HG03460 (cell line): ENCODE data around the gene CLDN7.

ENCODE experiments used
- ATAC-seq: cut with Tn5 transposase; IDR thresholded peaks from one replicate; pipeline ENCODE4 v1.9.1; 2021; ENCODE audit not compliant: unreplicated experiment

Gene CLDN7

GRCh38 chr17:7221278-7222092 is 40.8 kb downstream of the CLDN7 start:
- ATAC-seq, result no peak

DNA sequence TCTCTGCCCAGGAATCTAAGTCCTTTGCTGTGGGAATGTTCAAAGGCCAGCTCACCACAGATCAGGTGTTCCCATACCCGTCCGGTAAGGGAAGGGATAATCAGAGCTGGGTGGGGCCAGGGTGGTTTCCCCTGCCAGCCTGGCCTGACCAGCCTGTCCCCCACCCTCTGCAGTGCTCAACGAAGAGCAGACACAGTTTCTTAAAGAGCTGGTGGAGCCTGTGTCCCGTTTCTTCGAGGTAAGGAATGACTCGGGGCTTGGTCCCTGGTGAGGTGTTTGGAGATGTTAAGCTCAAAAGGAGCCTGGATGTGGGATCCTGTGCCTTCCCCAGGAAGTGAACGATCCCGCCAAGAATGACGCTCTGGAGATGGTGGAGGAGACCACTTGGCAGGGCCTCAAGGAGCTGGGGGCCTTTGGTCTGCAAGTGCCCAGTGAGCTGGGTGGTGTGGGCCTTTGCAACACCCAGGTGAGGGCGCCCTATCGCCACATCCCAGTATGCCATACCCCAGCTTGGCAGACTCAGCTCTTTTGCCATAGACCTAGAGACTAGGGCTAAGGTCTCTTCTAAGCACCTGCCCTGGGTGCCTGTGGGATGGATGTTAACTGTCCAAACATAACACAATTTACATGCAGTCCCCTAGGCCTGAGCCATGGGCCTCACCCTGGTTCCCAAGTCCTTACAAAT is 41.5 kb downstream of the CLDN7 start:
- no peak for ATAC-seq

DNA sequence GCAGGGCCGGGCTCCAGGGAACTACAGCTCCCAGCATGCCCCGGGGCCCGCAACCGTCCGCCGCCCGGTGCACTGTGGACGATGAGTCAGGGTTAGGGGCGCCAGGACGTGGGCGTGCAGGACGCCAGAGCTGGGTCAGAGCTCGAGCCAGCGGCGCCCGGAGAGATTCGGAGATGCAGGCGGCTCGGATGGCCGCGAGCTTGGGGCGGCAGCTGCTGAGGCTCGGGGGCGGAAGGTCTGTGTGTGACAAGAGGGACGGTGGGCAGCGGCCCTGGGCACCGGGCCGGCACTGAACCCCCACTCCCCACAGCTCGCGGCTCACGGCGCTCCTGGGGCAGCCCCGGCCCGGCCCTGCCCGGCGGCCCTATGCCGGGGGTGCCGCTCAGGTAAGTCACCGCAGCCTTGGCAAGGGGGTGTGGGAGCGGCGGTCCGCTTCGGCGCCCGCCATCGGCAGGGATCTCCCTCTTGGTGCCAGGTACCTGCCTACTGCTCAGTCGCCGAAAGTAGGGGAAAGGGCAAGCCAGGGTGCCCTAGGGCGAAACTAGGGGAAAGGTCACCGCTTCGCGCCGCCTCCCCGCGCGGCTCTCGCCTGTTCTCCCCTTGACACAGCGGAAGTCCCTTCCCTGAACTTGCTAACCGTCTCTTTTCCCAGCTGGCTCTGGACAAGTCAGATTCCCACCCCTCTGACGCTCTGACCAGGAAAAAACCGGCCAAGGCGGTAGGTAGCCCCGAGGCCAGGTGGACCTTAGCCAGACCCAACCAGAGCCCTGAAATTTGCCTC is 42.3 kb downstream of the CLDN7 start, which contains the start of the genes ACADVL and DLG4:
Gene ACADVL, plus strand, starts transcription at position 127 of the 781 bp plus-strand sequence. Its CDS starts 47 bp downstream, at position 174.
Gene DLG4, minus strand, starts transcription at position 25 of the 781 bp plus-strand sequence.
- peak; percentile 58 for ATAC-seq

GRCh38 chr17:7219229-7219811 is 43.0 kb downstream of the CLDN7 start:
- ATAC-seq, result no peak

DNA sequence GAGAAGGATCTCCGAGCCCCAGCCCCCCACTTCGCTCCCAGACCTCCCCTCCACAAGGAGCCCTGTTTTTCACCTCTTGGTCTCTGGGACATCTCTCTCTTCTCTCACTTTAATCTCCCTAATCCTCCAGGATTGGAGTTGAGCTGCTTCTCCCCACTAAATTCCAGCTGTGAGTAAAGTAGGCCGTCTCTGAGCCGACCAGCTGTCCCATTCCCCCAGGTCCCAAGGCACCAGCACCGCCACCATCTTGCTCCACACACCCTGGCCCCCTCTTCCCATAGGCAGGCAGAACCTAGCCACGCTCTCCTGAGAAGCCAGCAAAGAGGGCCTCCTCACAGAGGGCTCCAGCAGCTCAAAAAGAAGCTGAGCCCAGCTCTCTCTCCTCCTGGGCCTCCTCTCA is 43.5 kb downstream of the CLDN7 start:
- ATAC-seq, result no peak

- ATAC-seq, result no peak
Measured at GRCh38 chr17:7218166-7218565, 44.1 kb downstream of the CLDN7 start.

- no peak for ATAC-seq
Measured at GRCh38 chr17:7217113-7217987, 44.9 kb downstream of the CLDN7 start.

DNA sequence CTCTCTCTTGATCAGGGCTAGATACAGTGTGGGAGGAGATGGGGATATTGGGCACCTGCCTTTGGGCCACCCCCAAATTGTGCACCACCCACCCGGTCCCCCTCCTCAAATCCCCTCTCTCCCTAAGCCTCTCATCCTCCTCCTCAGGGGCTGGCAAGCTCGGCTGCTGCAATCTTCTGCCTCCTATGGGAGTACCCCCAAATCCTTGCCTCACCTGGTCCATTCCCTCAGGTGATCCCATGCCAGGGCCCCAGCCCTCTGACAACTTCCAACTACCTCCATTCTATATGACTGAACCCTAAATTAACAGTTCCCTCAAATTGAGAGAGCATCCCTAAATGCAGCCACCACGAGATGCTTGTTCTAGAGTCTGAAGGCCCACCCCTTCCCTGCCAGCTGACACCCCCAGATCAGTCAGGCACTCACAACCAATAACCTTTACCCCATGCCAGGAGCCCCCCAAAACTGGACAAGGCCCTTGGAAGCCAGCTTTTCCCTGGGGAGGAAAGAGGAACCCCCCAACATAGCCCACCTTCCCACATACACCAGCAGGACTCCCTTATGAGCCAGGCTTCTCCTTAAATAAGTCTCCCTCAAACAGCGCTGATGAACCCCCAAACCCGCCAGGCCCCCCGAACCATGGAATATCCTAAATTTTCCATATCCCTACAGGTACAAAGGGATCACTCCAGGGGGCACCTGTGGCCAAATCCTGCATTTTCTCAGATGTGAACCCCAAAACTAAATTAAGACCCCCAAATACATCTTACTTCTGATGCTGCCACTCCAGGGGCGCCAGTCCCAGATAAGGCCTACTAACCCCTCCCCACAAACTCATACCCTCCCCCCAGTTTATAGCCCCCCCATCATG is 45.8 kb downstream of the CLDN7 start:
- ATAC-seq, result no peak

GRCh38 chr17:7215652-7216180 is 46.6 kb downstream of the CLDN7 start:
- no peak for ATAC-seq

DNA sequence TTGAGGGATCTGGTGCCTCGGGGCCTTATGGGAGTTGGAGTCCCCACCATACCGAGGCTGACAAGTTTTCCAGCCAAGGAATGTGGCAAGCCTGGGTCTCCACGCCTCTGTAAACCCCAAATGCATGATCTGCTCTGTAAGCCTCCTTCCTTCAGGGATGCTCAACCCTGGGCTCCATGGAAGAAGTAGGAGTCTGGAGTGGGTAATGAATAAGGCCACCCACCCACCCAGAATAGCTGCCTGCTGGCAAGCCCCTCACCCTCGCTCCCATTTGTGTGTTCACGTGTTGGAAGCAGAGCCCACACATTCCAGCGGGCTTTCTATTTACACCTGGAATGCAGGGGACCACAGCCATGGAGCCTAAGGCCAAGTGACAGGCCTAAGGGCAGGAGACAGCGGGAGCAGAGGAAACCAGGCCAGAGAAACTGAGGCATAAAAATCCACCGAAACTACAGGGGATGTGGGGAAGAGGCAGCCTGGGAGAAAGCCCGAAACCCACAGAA is 47.1 kb downstream of the CLDN7 start:
- ATAC-seq, result no peak

GRCh38 chr17:7214300-7215135 is 47.8 kb downstream of the CLDN7 start:
- ATAC-seq, result peak; percentile 70

GRCh38 chr17:7213895-7214299 is 48.4 kb downstream of the CLDN7 start:
- no peak for ATAC-seq

DNA sequence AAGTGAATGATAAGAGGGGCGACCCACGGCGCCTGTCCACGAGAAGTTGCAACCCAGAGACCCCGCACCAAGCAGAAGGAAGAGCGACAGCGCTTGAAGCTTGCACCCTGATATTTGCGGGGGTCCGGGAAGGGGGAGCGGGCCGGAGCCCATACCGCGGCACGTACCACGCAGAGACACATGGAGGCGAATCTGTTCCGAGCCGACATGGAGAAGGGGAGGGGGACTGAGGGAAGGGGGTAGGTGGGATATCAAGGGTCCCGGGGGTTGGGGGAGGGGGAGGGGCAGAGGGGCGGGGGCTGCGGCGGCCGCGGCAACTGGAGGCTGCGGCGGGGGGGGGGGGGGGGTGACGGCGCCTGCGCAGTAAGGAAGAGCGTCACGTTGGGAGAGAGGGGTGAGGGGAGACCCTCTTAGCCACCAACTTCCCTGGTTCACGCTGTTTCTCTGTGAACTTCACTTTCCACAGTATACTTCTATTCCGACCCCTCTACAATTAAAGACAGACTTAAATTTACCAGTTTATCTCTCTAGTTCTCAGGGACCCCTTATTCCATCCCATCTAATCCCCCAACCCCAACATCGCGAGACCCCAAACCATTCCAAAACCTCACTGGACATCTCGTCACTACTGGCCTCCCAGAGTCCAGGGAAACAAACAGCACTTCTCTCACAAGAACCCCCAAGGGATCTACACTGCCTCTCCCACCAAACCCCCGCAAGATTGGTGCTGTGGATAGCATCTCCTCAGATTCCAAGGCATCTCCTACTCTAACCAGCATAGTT is 50.6 kb downstream of the CLDN7 start:
- no peak for ATAC-seq
